Neural progenitor cell (in vitro differentiated cells): ENCODE results near the gene PLA2G4E.

Experiments used
- CTCF ChIP-seq: fragments of 200-600 bp; sonication (generic); IDR thresholded peaks from 2 replicates; pipeline ENCODE4 v1.5.1; 2017; ENCODE audit warnings: antibody characterized with exemption, mild to moderate bottlenecking
- EZH2phosphoT487 ChIP-seq: fragments of 200-600 bp; sonication (generic); IDR thresholded peaks from 2 replicates; pipeline ENCODE4 v1.6.1; 2017; ENCODE audit warnings: antibody characterized with exemption

- TF ChIP-seq CTCF (no peak), EZH2phosphoT487 (no peak)
Measured at GRCh38 chr15:42064271-42064670, 43.4 kb upstream of the PLA2G4E start.
